Psoas muscle (tissue), 8 donors: Measurements from ENCODE around the gene RABIF. TPM values are rescaled to one million over a fixed set of nuclear protein-coding genes. Genes with fewer than 3 reads are reported as not detected.
"Not testable (repeated sequence)": the region's sequence is repeated elsewhere in the genome, so short reads cannot be mapped to it uniquely, and the experiment has no call there.

ENCODE experiments used
- ATAC-seq, 4 donors: fragments of 200-7000 bp; cut with Tn5 transposase; one replicate each; pipeline ENCODE4 v1.9.1; 2020; ENCODE audit warnings: moderate library complexity in 3 of 4, mild to moderate bottlenecking in 2 of 4
- DNase-seq, 2 donors: peaks; one replicate each; pipeline ENCODE4 v3.0.0-alpha.2; 2020
- H3K27ac ChIP-seq: fragments of 200-600 bp; one replicate; pipeline ENCODE4 v1.8.0; 2022
- H3K27me3 ChIP-seq, 3 donors: fragments of 200-600 bp in 1 of 3; one replicate each; pipeline versions ENCODE4 v1.6.1 to v1.8.0; 2013 to 2022; ENCODE audit warnings: low read length in 2 of 3, mild to moderate bottlenecking in 2 of 3, moderate library complexity in 1 of 3; ENCODE audit not compliant: insufficient read depth in 3 of 3
- H3K36me3 ChIP-seq, 2 donors: fragments of 200-600 bp in 1 of 2; one replicate each; pipeline versions ENCODE4 v1.6.1 to v1.8.0; 2013 to 2022; ENCODE audit warnings: low read depth in 1 of 2, mild to moderate bottlenecking in 1 of 2, moderate library complexity in 1 of 2; ENCODE audit not compliant: insufficient read depth in 1 of 2
- H3K4me1 ChIP-seq: fragments of 200-600 bp; one replicate; pipeline ENCODE4 v1.8.0; 2022
- H3K4me3 ChIP-seq: fragments of 200-600 bp; one replicate; pipeline ENCODE4 v1.8.0; 2022; ENCODE audit warnings: mild to moderate bottlenecking
- H3K9me3 ChIP-seq: fragments of 200-600 bp; one replicate; pipeline ENCODE4 v1.8.0; 2022
- WGBS, 3 donors: extraction: QIAGEN DNeasy Blood & Tissue Kit; methylation state at CpG; one replicate each; pipeline versions ENCODE4 v1.1.6 to v1.1.7; 2013; 5-methylcytosine and 5-hydroxymethylcytosine counted together
- intact Hi-C, 2 donors: fragments of 100-400 bp; cut with DNase I; formaldehyde crosslinking; loops; one replicate each; pipeline versions ENCODE4 v1.11.0 to v1.14.2; 2022
- polyA plus RNA-seq, 3 donors: library from polyadenylated mRNA; stranded (reverse); fragments of 200-250 nt; gene quantifications; one replicate each; pipeline ENCODE4 v1.2.3, GENCODE V29; 2013
- total RNA-seq, 4 donors: library from RNA; stranded (reverse); fragmentation: NEBNext Ultra II Directional in 2 of 4; extraction: Animal tissue kit (Norgen Biotek cat#: 25700) in 2 of 4; gene quantifications; one replicate each; pipeline versions ENCODE4 v1.2.1 to v1.2.4, GENCODE V29; 2021 to 2023
- TF ChIP-seq, protein P1 (sequence below): fragments of 200-600 bp; IDR thresholded peaks from one replicate; pipeline ENCODE4 v1.8.0; 2022; ENCODE audit warnings: antibody characterized with exemption
- donor health status: healthy with polysubstance abuse.
- donor health status: DM: no; HTN: no; CAD: no; lungs with moderate emphysema.
- donor health status: Bipolar disorder and iron deficiency.
- donor health status: healthy.
- donor health status: DM: yes; HTN: yes; CAD: no.
- donor health status: DM: no; HTN: no; CAD: no.
- donor health status: DM: no; HTN: no; CAD: no.
- donor health status: DM: yes; HTN: yes; CAD: no.

RABIF gene
- total and polyA plus RNA-seq, 7 donors: 3.6 to 12.1 (median 7.0) TPM

GRCh38 chr1:202835548-202836072, 53.3 kb downstream of the RABIF start:
- H3K27me3 ChIP-seq: peaks cover 0 to 2% (median 0%) of the 10 kb centered on the region in 3 donors
- TF ChIP-seq, protein P1, sequence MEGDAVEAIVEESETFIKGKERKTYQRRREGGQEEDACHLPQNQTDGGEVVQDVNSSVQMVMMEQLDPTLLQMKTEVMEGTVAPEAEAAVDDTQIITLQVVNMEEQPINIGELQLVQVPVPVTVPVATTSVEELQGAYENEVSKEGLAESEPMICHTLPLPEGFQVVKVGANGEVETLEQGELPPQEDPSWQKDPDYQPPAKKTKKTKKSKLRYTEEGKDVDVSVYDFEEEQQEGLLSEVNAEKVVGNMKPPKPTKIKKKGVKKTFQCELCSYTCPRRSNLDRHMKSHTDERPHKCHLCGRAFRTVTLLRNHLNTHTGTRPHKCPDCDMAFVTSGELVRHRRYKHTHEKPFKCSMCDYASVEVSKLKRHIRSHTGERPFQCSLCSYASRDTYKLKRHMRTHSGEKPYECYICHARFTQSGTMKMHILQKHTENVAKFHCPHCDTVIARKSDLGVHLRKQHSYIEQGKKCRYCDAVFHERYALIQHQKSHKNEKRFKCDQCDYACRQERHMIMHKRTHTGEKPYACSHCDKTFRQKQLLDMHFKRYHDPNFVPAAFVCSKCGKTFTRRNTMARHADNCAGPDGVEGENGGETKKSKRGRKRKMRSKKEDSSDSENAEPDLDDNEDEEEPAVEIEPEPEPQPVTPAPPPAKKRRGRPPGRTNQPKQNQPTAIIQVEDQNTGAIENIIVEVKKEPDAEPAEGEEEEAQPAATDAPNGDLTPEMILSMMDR: no peak
- H3K4me1 ChIP-seq: no peaks in the 10 kb centered on the region
- no peak overlapping the region for H3K4me3 ChIP-seq
- intact Hi-C loops: no loop called here
- no peaks in the 10 kb centered on the region for H3K36me3 ChIP-seq
- ATAC-seq: no peak
- H3K9me3 ChIP-seq: no peaks in the 10 kb centered on the region
- WGBS, 3 donors: 38 to 63% (median 42%) methylated on average over 3 of the region's 3 CpGs
- DNase-seq: no peak
- H3K27ac ChIP-seq: no peak overlapping the region

GRCh38 chr1:202834771-202835547, 54.0 kb downstream of the RABIF start:
- TF ChIP-seq, protein P1: no peak
- Histone ChIP-seq H3K4me3 (no peak overlapping the region), H3K27me3 (peaks cover 0 to 2% (median 0%) of the 10 kb centered on the region in 3 donors), H3K9me3 (no peaks in the 10 kb centered on the region), H3K36me3 (no peaks in the 10 kb centered on the region), H3K4me1 (no peaks in the 10 kb centered on the region), H3K27ac (no peak overlapping the region)
- ATAC-seq (no peak), DNase-seq (no peak)
- intact Hi-C loops: no loop called here
- WGBS, 3 donors: 73 to 78% (median 76%) methylated on average over 10 of the region's 10 CpGs

GRCh38 chr1:202831906-202832305, 57.0 kb downstream of the RABIF start:
- WGBS, 3 donors: 78 to 82% (median 81%) methylated on average over 3 of the region's 3 CpGs
- H3K27ac ChIP-seq: no peak overlapping the region
- H3K9me3 ChIP-seq: no peaks in the 10 kb centered on the region
- intact Hi-C loops: no loop called here
- peaks cover 0 to 2% (median 0%) of the 10 kb centered on the region in 3 donors for H3K27me3 ChIP-seq
- H3K36me3 ChIP-seq: no peaks in the 10 kb centered on the region
- DNase-seq (no peak), ATAC-seq (no peak)
- H3K4me1 ChIP-seq: no peaks in the 10 kb centered on the region
- TF ChIP-seq, protein P1: no peak
- H3K4me3 ChIP-seq: no peak overlapping the region

- H3K27me3 ChIP-seq, H3K4me3 ChIP-seq, H3K36me3 ChIP-seq, DNase-seq, ATAC-seq, H3K27ac ChIP-seq, H3K4me1 ChIP-seq, intact Hi-C loops, H3K9me3 ChIP-seq: not testable (repeated sequence)
- 96% methylated on average over 9 of the region's 9 CpGs for WGBS, 3 donors
Observed at GRCh38 chr1:202829223-202829622, 59.7 kb downstream of the RABIF start.

Other genes with a start within 250 kb of the RABIF start
- gene SYT2, start 178.7 kb downstream of the RABIF start, total RNA-seq: under 1 TPM in 1 of 4 donors, not detected in 3; 0.02 TPM
- gene SYT2, start 178.7 kb downstream of the RABIF start, polyA plus RNA-seq: under 1 TPM in 1 of 3 donors, not detected in 2; 0.01 TPM
- 10 to 100 TPM; 10.7 to 13.9 (median 12.3) TPM for gene KDM5B, start 80.7 kb downstream of the RABIF start, total RNA-seq
- 1 to 10 TPM; 2.4 to 3.3 (median 3.2) TPM for gene KDM5B, start 80.7 kb downstream of the RABIF start, polyA plus RNA-seq
- gene PCAT6, start 78.2 kb downstream of the RABIF start, total RNA-seq: 1 to 10 TPM in 1 of 4 donors, under 1 TPM in 3; 0.44 to 4.1 (median 0.66) TPM
- under 1 TPM; 0.14 to 0.57 (median 0.28) TPM for gene PCAT6, start 78.2 kb downstream of the RABIF start, polyA plus RNA-seq
- gene KLHL12, start 38.1 kb upstream of the RABIF start, total RNA-seq: 10 to 100 TPM; 14.3 to 19.8 (median 16.1) TPM
- 10 to 100 TPM in 2 of 3 donors, 1 to 10 TPM in 1; 7.4 to 27.4 (median 16.5) TPM for gene KLHL12, start 38.1 kb upstream of the RABIF start, polyA plus RNA-seq
- gene ADIPOR1, start 69.2 kb upstream of the RABIF start, total RNA-seq: 10 to 100 TPM; 64.4 to 91.0 (median 72.1) TPM
- 100 to 1,000 TPM in 1 of 3 donors, 10 to 100 TPM in 2; 75.3 to 127 (median 95.8) TPM for gene ADIPOR1, start 69.2 kb upstream of the RABIF start, polyA plus RNA-seq
- gene CYB5R1, start 78.1 kb upstream of the RABIF start, total RNA-seq: 100 to 1,000 TPM; 395 to 772 (median 630) TPM
- 100 to 1,000 TPM; 255 to 500 (median 354) TPM for gene CYB5R1, start 78.1 kb upstream of the RABIF start, polyA plus RNA-seq
- 10 to 100 TPM; 17.1 to 25.6 (median 19.2) TPM for gene TMEM183A, start 118.2 kb upstream of the RABIF start, total RNA-seq
- gene TMEM183A, start 118.2 kb upstream of the RABIF start, polyA plus RNA-seq: 10 to 100 TPM; 19.0 to 33.9 (median 29.9) TPM
- gene PPFIA4, start 137.3 kb upstream of the RABIF start, total RNA-seq: 10 to 100 TPM; 29.1 to 99.8 (median 51.5) TPM
- 10 to 100 TPM in 2 of 3 donors, 1 to 10 TPM in 1; 8.3 to 28.3 (median 14.1) TPM for gene PPFIA4, start 137.3 kb upstream of the RABIF start, polyA plus RNA-seq
- gene MYOG, start 196.9 kb upstream of the RABIF start, total RNA-seq: 100 to 1,000 TPM in 3 of 4 donors, 10 to 100 TPM in 1; 42.9 to 451 (median 253) TPM
- 100 to 1,000 TPM in 1 of 3 donors, 10 to 100 TPM in 1, 1 to 10 TPM in 1; 9.7 to 160 (median 59.7) TPM for gene MYOG, start 196.9 kb upstream of the RABIF start, polyA plus RNA-seq
- 10 to 100 TPM in 1 of 4 donors, 1 to 10 TPM in 3; 1.2 to 10.4 (median 6.1) TPM for gene ADORA1, start 238.6 kb upstream of the RABIF start, total RNA-seq
- 1 to 10 TPM; 1.1 to 1.8 (median 1.3) TPM for gene ADORA1, start 238.6 kb upstream of the RABIF start, polyA plus RNA-seq